Activated CD4-positive, alpha-beta T cell treated with anti-CD3 and anti-CD28 coated beads, Interleukin-2, Interleukin-6, amounts not matched to agents 100 ng/mL and 50 ng/mL, durations not matched to agents 16 hours and 8 hours (primary cell): ENCODE measurements around the gene CCL13.

Experiments used
- DNase-seq: peaks from one replicate; pipeline ENCODE4 v3.0.0-alpha.2; 2020

Gene CCL13

DNA sequence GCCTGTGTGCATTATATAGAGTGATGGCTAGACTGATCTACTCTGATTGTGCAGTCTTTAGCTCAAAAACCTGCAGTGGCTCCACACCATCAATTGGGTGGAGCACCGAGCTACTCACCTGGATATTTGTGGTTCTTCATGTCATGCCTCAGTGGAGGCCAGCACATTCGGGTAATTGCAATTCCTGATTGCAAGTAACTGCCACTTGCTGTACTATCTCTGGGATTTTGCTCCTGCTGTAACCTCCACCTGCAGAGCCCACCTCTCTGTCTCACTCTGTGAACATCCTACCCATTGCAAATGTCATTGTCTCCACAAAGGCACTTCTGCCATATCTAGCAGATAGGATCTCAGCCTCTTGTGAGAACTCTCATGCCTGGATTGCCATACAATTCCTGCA lies 8.5 kb downstream of the CCL13 start:
- DNase-seq: no peak

DNA sequence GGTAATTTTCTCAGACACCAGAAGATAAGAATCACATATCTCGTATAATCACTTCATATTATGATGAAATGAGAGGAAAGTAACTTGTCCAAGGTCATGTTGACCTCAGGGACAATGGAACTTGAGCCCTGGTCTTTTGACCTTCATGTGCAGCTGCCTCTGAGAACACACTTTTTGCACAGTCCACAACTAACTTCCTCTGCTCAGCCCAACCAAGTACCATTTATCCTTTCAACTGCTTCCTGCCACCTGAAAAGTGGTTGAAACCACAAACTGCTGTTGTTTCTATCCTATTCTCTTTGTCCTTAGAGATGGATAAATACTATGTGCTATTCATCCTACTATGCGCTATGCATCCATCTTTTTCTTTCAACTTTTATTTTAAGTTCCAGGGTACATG lies 9.1 kb downstream of the CCL13 start:
- no peak for DNase-seq

DNA sequence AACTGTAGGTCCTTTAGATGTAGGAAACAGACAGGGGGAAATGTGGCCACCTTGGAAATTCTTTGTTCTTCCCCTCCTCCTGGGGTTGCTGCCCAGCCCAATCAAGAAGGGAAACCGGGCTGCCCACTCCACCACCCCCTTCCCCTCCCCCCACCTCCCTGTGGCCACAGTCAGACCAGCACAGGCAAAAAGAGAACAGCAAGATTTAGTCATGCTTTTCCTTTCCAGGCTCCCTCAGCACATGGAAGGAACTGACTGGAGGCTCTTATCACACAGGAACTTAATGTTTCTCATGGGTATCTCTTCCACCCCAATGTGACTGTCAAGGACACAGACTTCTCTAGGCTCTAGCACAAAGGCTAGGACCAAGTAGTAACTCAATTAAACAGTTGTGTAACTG lies 9.7 kb downstream of the CCL13 start:
- DNase-seq: no peak

DNA sequence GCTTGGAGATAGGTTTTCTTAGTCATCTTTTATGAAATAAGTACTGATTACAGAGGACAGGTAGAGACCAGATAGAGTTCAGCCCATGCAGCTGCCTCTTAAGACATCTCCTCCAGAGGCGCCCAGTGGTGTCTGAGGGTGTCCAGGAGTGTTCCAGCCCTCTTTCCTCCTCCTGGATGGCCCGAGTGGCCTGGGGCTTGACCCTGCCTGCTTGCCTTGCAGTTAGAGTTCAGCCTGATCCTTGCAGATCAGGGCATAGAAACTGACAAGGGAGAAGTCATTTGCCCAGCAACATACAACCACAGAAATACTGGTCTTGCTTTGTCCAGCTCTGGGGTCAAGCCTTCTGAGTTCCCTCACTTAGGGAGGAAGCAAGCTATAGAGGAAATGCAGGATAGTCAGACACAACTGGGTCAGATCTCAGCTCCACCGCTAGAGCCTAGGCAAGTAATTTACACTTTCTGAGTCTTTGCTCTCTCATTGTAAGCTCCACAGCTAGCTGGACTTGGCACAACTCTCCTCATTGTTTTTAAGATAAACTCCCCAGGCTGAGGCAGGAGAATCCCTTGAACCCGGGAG lies 10.3 kb downstream of the CCL13 start:
- no peak for DNase-seq

DNA sequence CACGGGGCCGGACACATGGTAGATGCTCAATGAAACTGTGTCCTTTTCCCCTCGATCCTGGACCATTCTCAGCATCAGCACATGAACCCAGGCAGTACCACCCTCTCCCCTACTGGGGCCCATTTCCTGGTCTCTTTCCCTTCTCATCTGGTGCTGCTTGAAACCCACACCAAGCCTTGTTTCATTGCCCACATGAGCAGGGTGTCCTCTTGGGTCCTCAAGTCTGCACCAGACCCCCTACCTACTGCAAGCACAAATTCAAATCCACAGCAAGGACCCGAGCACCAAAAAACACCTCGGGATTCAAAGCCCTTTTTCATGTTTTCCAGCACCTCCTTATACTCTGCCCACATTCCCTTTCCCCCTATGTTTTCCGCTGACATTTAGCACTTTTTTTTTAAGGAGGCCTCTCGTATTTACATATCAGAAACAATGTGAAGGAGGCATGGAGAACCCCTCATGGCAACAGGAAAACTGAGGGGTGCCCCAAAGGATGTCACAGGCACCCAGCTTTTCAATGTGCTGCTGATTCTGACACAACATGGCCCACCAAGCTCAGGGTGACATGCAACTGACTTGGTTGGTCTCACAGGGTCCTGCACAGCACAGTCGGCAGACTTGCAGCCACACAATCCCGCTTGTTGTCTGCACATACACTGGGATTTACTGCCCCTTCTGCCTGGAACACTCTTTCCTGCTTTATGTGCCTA lies 11.4 kb downstream of the CCL13 start:
- DNase-seq: no peak

DNA sequence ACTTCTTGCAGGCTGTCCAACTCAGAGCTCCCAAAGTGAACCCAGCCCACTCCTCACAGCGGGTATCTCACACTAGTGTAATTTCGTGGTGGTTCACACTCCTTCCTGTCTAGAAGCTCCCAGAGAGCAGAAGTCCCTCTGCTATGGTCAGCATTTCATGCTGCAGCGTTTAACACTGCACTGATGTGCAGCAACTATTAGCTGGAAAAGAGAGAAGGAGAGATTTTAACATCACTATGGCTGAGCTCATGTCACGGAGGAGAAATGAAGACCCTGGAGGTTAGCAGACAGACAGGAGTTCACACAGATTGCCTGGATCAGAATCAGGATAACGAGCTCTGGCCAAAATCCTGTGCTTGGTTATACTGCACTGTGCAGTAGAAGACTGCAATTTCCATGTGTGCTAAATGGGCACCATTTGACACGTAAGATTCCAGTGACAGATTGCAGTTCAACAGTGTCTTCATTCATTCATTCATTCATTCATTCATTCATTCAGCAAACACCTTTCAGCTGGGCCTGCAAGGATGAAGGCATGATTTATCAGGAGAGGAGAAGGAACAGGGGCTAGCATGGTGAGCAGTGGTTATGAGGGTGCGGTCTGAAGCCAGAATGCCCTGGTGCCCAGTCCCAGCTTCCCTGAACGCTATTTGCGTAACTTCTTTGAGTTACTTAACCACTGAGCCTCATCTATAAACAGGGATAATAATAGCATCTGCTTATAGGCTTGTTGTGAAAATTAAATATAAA lies 12.1 kb downstream of the CCL13 start:
- DNase-seq: no peak

DNA sequence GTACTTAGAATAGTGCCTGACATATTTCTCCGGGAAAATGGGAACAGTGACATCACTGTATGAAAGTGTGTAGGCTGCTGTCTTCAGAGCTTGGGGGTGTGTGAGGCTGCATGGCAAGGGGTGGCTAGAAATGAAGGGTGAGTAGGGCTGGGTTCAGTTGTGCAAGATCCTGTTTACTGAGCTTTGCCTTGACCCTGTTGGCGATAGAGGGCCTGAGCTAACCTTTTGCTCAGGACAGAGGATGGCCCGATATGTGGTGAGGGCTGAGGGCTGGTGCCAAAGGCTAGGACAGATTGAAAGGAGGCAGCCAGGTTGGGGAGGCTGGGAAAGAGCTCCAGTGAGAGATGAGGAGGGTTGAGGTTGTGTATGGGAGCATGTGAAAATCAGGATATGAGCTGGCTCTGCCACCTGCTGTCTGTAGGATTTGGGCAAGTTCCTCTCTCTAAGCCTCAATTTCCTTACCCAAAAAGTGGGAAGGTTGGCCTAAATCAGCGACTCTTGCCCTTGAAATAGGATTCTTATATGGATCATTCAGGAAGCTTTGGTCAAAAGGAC lies 12.7 kb downstream of the CCL13 start:
- no peak for DNase-seq

DNA sequence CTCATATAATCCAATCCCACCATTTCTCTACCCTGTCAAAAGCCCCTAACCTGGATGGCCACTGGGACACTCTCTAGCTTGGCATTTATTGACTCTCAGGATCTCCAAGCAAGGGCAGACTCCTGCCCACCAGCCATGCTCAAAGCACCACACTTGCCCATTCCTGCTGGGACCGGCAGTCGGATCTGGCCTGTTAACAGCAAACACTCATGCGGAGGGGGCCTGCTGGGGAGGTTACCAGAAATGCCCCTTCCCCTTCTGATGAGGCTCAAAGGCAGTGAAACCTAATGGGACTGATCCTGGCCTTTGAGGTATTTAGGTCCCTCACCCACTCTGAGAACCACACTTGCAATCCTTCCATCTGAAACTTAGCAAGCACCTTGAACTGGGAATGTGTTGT lies 13.3 kb downstream of the CCL13 start:
- no peak for DNase-seq

DNA sequence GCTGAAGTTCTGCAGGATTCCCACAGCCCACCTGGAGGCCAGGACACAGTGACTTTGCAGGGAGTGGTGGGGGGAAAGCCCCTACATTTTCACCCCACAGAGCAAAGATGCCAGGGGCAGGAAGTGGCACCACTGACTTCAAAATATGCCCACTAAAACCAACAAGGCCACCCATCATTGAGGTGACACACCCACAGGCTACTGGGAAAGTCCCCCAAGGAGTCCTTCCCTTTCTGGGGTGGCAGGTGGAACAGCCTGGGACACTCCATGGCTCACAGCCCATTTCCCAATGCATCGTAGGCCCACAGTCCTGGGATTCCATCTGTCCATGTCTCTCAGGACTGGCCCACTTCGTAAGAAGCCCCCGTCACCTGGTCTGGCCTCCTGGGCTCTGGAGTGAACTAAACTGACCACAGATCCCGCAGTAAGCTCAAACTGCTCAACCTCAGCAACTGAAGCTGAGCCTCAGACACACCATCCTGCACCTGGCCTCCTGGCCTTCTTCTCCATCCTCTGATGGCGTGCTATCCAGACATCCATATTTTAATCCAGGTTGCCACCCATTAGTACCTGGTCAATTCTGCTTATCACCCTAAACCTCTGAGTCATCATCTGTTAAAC lies 14.2 kb downstream of the CCL13 start:
- no peak for DNase-seq

DNA sequence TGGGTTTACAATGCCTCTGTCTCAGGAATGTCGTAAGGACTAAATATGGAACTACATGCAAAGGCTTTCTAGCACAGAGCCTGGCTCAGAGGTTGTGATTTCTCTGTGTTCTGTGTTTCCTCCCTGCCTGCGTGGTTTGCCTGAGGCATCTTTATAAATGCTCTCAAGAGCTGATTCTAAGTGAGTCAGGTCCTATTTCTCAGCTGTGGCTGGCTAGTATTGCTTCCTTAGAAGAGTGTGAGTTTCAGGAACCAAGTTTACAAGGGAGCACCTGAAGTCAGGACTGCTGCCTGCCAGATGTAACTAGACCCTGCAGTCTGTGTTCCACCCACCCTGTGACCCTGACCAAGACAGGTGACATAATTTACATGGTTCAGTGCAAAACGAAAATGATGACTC lies 14.7 kb downstream of the CCL13 start:
- DNase-seq: no peak

DNA sequence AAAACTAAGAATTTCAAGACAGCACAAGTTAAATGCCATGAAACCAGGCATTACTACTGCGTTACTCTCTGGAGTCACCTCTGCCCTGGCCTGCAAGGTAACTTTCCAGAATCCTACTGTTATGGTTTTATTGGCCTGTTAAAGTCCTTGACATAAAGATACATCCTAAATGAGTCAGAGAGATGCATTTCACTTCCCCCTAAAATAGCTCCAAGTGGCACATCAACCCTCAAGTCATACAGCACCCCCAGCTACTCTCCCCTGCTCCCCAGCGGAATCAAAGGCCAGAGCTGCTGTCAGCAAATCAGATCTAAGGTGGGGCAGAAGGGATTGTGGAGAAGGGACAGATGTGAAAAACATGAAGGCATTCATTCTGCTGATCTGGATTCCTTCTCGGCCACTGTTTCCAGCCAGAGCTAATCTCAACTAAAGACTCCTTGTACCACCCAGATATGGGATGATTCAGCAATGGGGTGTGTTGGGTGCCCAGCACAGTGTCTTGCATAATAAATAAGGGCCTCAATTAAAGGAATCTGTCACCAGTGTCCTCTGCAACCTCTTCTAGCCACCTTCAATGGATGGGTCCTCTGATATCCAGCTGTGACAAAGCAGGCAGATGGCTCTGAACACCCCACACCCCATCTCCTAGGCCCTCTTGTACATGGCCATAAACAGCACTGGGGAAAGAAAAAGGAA lies 15.3 kb downstream of the CCL13 start:
- DNase-seq: no peak

DNA sequence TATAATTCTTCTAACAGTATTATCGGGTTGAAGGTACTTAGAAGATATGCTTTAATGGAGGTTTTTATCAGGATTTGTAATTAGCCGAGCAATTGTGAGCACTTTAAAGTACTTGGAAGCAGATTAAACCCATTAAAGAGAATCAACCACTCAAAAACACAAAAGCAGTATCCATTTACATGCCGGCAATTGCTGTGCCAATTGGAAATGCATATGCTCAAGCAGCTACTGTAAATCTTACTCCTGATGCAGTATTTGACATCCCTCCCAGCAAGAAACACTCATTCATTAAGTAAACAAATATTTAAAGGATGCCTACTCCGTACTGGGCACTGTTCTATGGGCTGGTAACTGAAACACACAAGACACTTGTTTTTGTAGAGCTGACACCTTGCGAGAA lies 18.2 kb downstream of the CCL13 start:
- no peak for DNase-seq

DNA sequence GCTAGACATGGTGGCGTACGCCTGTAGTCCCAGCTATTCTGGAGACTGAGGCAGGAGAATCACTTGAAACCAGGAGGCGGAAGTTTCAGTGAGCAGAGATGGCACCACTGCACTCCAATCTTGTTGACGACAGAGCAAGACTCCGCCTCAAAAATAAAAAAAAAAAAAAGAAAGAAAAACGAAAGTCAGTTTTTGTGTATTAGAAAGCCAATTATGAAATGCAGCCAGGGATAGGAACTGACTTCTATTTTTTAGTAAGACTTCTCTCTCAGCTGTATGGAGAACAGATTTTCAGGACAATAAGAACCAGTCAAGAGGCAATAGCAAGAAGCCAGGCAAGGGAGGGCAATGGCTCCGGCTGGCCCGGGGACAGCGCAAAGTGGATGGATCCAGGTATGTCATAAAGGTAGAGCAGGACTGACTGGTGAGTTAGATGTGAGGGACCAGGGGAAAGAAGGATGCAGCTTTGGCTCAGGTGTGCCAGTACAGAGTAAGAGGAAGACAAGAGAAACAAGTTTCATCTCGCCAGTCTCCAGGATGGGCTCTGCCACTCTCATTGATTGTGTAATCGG lies 19.2 kb downstream of the CCL13 start:
- no peak for DNase-seq

DNA sequence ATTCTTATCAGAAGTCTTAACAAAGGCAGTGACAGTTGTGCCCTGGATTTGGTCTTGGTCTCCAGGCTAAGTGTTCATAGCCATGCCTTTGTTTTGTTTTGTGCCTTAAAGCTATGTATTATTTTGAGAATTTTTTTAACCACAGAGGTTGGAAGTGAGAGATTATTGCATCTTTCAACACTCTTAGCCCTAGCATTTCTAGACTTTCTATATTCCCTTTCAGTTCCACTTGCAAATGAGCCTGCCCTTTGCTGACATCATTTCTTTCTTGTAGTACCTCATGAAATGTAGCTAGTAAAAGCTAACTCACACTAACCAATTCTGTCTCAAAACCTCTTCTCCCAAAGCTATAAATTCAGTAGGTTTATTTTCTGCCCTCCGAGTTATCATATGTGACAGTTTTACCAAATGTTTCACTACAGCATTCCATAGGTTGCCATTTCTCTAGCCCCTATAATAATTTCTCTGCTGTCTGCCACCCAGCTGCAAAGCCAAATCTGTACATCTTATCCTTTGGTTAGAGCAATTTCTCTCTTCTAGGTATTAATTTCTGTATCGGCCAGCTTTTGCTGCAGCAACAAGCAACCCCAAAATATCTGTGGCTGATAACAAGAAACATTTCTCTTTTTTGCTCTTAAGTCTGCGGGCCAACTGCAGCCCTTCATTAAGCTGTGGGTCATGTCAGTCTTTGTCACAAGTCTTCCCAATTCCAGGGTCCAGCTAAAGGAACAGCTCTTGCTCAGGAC lies 21.0 kb downstream of the CCL13 start:
- peak; percentile 44 for DNase-seq

DNA sequence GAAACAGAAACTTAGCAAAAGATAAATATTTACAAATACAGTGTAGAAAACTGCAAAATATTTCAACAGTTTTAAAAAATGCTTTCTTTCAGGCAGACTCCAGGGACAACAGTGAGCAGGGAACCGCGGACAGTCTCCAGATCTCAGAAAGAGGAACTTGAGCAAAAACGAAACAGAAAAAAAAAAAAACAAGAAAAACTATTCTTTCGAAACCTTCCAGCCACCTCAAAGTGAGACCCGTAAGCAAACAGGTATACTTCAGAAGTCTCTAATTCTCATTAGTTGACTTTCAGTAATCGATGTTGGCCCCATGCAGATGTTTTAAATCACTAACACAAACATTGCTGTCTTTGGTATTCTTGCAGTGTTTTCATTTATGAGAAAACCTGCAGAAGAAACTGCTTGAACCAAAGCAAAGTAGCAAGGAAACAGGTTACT lies 22.4 kb downstream of the CCL13 start:
- DNase-seq: peak; percentile 68

DNA sequence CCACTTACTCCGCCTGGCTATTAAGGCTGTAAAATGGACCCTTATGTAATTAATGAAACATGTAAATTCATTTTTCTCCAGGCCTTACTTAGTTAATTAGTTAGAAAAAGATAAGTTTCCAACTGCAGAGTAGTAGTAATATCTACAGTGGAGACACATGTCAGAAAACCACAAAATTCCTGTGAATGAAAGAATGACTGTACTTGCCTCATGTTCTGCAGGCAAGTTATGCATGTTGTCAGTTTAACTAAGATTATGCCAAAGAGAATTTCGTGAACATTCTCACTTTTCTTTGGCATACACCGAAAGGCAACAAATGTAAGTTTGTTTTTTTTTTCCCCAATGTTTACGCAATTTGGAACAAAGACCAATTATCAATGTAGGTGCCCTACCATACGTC lies 23.6 kb downstream of the CCL13 start:
- DNase-seq: peak; percentile 62

DNA sequence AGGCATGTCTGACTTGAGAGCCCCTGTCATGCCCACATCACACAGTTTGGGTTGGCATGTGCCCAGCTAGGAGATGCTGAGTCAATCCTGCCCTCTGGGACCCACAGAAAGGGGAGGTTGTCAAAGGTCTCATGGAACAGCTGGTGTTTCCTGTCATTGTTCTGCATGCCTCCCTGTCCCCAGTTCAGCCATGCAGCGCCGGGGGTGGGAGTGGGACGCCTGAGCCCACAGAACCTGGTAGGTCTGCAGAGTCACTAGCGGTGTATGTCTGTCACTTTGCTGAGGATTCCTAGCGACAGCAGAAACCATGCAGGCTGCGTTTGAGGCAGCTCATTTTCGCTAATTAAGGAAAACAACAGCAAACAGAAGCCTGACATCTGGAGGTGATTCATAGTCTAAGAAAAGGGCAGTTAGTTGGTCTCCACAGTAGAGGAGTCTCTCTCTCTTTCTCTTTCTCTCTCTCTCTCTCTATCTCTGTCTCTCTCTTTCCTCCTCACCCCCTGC lies 26.4 kb downstream of the CCL13 start:
- peak; percentile 84 for DNase-seq

DNA sequence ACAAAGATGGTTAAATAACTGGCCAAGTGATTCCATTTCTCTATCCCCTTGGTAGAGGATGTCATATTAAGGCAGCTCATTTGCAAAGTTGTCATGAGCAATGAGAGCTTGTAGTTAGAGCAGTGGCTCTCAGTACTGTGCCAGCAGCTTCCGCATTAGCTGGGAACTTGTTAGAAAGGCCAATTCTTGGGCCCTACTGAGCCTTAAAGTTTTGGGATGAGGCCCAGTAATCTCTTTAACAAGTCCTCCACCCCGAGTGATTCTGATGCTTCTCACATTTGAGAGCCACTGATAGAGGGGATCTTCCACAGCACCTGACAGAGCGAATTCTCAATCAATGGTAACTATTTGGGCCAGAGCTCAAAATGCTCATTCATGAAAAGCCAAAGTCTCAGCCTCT lies 26.9 kb downstream of the CCL13 start:
- no peak for DNase-seq

DNA sequence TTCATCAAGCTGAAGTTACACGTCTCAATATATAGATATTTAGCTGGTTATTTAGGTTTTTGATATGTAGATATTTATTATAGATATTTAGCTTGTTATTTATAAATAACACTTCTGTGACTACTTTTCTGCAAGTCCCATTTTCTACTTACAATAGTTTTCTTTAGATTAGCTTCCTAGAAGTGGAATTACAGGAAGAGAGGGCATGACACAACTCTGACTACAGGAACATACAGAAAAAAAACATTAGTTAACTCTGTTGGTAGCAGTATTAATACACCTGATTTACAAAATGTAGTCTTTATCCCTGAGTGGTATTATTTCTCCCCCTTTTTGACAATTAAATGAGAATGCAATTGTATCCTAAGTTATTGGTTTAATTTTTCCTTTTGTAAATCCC lies 28.0 kb downstream of the CCL13 start:
- no peak for DNase-seq

DNA sequence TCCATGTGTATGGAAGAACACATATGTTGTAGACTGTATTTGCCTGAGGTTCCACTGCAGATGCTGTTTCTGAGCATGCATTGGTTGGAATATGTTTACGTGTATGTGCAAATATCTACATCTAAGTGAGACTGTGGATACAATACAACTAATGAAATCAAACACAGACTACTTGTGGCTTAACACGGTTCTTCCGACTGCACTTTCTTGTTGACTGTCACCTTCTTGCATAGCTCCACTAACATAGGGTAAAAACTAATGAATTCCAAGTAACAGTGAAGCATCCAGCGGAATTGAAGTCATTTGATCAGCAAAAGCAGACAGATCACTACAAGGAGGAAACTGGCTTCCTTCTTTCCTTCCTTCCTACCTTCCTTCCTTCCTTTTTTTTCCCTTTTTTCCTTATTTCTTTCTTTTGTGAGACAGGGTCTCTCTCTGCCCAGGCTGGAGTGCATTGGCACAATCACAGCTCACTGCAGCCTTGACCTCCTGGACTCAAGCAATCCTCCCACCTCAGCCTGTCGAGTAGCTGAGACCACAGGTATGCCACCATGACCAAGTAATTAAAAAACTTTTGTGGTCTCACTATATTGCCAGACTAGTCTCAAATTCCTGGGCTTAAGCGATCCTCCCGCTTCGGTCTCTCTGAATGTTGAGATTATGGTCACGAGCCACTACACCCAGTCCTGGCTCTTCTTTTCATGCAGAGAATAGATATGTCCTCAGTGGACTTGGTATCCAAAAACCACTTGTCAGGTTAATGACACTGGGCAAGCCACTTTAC lies 28.7 kb downstream of the CCL13 start:
- no peak for DNase-seq

DNA sequence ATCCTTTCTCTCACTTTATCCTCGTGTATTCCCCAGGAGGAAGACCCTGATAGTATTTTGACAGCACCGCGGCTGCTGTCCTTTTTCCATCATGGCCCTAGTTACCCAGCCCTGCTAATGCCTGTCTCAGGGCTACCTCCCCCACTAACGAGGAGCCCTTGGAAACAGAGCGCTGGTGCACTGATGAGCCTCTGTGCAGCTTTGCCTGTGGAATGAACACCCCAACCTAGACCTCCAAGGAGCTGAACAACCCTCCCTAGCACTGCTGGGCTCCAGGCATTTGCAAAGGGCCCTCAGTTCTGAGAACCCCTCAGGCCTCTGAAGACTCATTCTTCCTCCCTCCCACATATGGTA lies 30.0 kb downstream of the CCL13 start:
- DNase-seq: no peak
